HCEC 1CT (cell line): ENCODE measurements around the gene TNFRSF9.
A peak's percentile ranks its signal among the peaks of the same experiment; 100 is the strongest.

Experiments used
- DNase-seq: peaks from one replicate; pipeline ENCODE4 v3.0.0-alpha.2; 2017

TNFRSF9 gene

DNA sequence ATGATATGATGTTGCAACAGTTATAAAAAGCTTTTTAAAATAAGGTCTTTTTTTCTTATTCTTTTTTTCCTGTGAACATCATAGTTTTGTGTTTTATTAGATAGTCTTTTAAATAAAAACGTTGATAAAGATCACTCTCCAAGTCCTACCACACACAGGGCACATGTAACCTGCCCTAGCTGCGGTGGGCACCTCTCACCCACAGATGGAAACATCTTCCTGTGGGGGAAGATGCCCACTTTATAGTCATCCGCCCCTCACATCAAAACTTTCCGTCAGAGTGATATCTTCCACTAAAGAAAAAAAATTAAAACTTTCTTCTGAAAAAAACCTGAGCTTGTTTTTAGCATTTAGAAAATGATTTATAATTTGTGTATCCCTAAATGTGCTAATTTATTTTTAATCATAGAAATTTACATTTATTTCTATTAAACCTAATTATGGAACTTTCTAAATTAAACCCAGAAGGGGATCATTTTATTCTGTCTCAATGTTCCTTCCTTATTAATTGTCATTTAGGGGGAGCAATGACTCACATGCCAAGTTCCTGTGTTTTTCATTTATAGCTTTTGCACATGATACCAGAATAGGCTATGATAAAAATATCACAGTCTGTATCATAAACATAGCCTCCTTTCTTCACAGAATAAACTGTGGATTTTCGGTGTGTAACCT lies 24.7 kb downstream of the TNFRSF9 start:
- no peak for DNase-seq

DNA sequence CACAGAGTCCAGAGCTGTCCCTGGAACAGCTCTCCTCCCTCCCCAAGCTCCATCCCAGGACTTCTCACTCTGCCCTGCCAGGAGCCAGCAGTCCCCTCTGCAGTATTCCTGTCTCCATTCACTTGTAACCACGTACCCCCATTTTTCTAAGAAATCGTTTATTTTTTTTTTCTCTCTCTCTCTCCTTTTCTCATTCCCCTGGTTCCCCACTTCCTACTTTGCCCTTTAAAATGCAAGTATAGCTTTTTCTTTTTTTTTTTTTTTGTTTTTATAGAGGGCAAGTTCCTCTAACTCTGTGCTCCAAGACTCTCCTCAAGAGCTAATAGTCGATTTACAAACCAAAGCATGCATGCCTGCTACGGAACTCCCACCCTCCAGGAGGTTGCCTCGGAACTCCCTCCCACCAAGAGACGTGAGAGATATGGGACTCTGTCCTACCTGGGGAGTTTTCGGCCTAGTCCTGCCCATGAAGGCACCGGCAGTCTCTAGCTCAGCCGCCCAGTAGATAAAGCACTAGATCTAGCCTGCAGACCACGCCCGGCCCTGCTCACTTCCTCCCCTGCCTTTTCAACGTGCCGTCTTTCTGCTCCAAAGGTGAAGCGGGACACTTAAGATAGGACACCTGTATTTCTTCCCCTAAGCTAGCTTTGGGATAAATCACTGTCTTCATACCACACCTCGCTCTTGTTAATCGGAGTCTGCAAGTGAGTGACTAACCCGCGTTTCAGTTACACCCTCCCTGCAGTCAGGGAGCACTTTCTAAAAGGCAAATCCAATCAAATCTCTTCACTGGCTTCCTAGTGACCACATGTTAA lies 27.7 kb downstream of the TNFRSF9 start:
- no peak for DNase-seq

- DNase-seq, result no peak
Measured at GRCh38 chr1:7912145-7912544, 28.5 kb downstream of the TNFRSF9 start.

DNA sequence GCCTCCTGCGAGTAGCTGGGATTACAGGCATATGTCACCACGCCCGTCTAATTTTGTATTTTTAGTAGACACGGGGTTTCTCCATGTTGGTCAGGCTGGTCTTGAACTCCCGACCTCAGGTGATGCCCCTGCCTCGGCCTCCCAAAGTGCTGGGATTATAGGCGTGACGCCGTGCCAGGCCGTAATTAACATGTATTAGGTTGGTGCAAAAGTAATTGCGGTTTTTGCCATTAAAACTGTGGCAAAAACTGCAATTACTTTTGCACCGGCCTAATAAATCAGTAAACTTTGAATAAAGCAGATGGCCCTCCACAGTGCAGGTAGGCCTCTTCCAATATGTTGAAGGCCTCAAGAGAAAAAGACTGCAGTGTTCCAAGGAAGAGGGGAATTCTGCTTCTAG lies 35.4 kb downstream of the TNFRSF9 start:
- DNase-seq, result no peak

- peak; percentile 58 for DNase-seq
Measured at GRCh38 chr1:7902478-7903085, 38.1 kb downstream of the TNFRSF9 start.

- no peak for DNase-seq
Measured at GRCh38 chr1:7899741-7900140, 40.9 kb downstream of the TNFRSF9 start.

- DNase-seq, result no peak
Measured at GRCh38 chr1:7898962-7899361, 41.7 kb downstream of the TNFRSF9 start.

DNA sequence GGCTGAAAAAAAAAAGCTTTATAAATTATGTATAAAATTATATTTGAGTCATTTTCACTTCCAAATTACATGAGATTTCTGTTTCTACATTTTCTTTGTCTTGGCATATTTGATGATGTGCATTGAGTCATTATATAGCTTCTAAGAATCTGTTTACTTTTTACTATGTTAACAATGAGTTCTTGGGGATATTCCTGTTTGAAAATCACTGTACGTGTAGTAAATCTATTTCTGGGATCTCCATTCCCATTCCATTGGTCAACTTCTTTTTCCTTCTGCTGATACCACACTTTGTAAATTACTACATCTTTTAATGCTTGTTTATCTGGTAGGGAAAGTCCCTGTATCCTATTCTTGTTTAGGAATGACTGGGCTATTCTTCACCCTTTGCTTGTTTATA lies 43.6 kb downstream of the TNFRSF9 start:
- no peak for DNase-seq

- peak; percentile 53 for DNase-seq
Measured at GRCh38 chr1:7893529-7894180, 47.0 kb downstream of the TNFRSF9 start.

DNA sequence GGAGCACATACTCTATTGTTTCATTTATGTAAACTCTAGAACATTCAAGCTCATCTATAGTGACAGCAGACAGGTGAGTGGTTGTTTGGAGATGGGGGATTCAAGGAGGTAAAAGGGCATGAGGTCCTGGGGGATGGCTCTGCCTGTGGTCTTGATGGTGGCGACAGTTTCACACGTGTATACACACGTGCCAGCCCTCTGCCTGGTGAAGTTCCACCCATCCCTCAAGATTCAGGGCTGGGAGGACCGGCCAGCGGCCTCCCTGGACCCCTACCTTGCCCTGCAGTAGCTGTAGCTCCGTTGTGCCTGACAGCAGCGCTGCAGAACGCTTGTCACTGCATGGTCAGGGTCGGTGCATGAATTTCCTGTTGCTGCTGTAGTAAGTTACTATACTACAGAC lies 48.8 kb downstream of the TNFRSF9 start:
- no peak for DNase-seq

- DNase-seq, result no peak
Measured at GRCh38 chr1:7890853-7891252, 49.8 kb downstream of the TNFRSF9 start.

DNA sequence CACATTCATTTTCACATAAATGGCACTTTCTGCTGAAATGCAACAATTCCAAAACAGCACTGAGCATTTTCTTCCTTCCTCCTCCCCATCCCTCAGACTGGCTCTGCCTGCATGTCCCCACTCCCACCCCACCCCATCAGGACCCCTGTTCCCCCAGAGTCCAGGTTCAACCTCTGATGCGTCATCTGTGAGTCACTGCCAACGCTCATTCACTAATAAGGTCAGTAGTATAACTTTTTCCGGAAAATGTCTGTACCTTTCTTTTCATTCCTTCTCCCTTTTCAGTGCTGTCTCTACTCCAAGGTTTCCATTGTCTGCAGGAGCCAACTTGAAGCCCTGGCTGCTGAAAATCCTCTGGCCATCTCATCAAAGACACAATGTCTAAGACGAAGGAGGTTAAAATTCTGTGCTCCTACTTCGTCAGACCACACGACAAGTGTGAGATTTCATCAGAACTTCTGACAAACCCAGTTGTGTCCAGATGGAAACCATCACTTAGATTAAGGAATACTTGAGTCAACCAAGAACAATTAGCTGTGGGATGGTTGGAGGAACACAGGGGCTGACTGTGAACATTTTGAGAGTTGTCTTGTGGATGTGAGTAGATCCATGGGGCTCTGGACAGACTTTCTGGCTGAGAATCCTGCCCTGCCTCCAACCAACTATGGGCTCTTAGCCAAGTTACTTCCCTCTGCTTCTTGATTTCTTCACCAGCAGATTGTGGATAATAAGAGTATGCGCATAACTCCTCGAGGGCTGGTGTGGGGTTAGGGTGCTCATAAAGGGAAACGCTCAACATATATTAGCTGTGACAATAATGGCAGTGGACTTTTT lies 52.2 kb downstream of the TNFRSF9 start:
- DNase-seq, result peak; percentile 76

DNA sequence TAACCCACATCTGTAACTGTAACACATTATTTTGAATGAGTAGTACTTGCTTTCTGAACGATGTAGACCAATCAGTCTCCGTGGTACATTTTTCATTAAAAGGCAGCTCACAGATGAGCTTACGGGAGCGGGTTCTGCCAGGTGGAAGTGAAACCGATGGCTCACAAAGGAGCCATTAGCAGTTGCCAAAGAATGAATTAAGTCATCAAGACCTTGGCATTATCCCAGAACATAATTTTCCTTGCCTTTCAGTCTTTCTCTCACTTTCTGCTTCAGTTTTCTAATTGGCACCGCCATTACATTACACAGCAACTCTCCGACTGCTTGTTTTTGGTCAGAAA lies 54.3 kb downstream of the TNFRSF9 start:
- peak; percentile 50 for DNase-seq

- DNase-seq, result no peak
Measured at GRCh38 chr1:7885513-7886404, 54.9 kb downstream of the TNFRSF9 start.

- DNase-seq, result no peak
Measured at GRCh38 chr1:7884757-7885156, 55.9 kb downstream of the TNFRSF9 start.

DNA sequence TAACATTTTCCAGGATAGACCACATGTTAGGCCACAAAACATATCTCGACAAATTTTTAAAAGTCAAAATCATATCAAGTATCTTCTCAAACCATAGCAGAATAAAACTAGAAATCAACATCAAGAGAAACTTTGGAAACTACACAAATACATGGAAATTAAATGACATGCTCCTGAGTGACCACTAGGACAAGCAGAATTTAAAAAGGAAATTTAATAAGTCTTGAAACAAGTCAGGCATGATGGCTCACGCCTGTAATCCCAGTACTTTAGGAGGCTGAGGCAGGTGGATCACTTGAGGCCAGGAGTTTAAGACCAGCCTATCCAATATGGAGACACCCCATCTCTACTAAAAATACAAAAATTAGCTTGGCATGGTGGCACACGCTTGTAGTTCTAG lies 61.4 kb downstream of the TNFRSF9 start:
- DNase-seq, result no peak

GRCh38 chr1:7878027-7878426 lies 62.6 kb downstream of the TNFRSF9 start:
- no peak for DNase-seq

GRCh38 chr1:7873801-7874795 lies 66.5 kb downstream of the TNFRSF9 start:
- DNase-seq, result no peak

DNA sequence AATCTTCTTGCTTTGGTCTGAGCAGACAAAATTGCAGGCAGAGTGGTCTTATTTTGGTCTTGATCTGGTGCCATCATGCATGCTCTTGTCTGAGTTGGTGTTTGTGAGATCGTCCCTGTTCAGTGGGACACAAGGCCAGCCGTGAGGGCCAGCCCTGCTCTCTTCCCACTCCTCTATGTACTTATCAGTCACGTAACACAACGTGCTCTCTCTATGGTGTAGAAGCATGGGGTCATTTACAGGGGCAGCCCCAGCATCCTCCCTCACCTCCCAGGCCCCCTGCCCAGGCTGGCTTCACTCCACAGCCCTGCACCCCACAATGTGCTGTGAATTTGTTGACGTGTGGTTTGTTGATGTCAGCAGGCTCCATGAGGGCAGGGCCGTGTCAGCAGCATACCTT lies 69.5 kb downstream of the TNFRSF9 start:
- no peak for DNase-seq
